Lower lobe of right lung (tissue), 2 donors: ENCODE data around the gene FBXO10. TPM values are rescaled to one million over a fixed set of nuclear protein-coding genes. Genes with fewer than 3 reads are reported as not detected.

Source experiments
- ATAC-seq, 2 donors: fragments of 200-7000 bp; cut with Tn5 transposase; one replicate each; pipeline ENCODE4 v1.9.1; 2020 to 2022; ENCODE audit warnings: mild to moderate bottlenecking in 2 of 2, moderate library complexity in 2 of 2
- DNase-seq: peaks from one replicate; pipeline ENCODE4 v3.0.0-alpha.2; 2020
- H3K27ac ChIP-seq: fragments of 200-600 bp; one replicate; pipeline ENCODE4 v1.8.0; 2022
- H3K27me3 ChIP-seq: fragments of 200-600 bp; one replicate; pipeline ENCODE4 v1.8.0; 2022; ENCODE audit warnings: low read depth
- H3K36me3 ChIP-seq: fragments of 200-600 bp; one replicate; pipeline ENCODE4 v1.8.0; 2022; ENCODE audit warnings: mild to moderate bottlenecking
- H3K4me1 ChIP-seq: fragments of 200-600 bp; one replicate; pipeline ENCODE4 v1.8.0; 2022
- H3K4me3 ChIP-seq: fragments of 200-600 bp; one replicate; pipeline ENCODE4 v1.8.0; 2022; ENCODE audit warnings: mild to moderate bottlenecking
- H3K9me3 ChIP-seq: fragments of 200-600 bp; one replicate; pipeline ENCODE4 v1.8.0; 2022
- CTCF ChIP-seq: fragments of 200-600 bp; IDR thresholded peaks from one replicate; pipeline ENCODE4 v1.8.0; 2022; ENCODE audit warnings: antibody characterized with exemption, mild to moderate bottlenecking
- intact Hi-C: fragments of 100-400 bp; cut with DNase I; formaldehyde crosslinking; loops from one replicate; pipeline ENCODE4 v1.11.0; 2022
- total RNA-seq: library from RNA; stranded (reverse); fragmentation: NEBNext Ultra II Directional; extraction: Animal tissue kit (Norgen Biotek cat#: 25700); gene quantifications from one replicate; pipeline ENCODE4 v1.2.1, GENCODE V29; 2021
- donor health status: DM: no; HTN: yes; CAD: no; lungs with severe emphysema.

FBXO10 gene
- total RNA-seq, 1 donor from 2014 or later, result 10.2 TPM

DNA sequence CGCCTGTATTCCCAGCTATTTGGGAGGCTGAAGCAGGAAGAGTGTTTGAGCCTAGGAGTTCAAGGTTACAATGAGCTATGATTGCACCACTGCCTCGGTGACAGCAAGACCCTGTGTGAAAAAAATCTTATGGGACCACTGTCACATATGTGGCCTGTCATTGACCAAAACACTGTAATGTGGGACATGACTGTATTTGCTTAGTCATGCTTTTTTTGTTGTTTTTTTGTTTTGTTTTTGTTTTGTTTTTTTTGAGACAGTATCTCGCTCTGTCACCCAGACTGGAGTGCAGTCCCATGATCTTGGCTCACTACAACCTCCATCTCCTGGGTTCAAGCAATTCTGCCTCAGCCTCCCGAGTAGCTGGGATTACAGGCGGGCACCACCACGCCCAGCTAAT, 76.9 kb downstream of the FBXO10 start:
- TF ChIP-seq CTCF, result no peak
- intact Hi-C loops, result no loop called here
- Histone ChIP-seq H3K27ac (no peak overlapping the region), H3K4me1 (no peaks in the 10 kb centered on the region), H3K9me3 (no peaks in the 10 kb centered on the region), H3K27me3 (no peaks in the 10 kb centered on the region), H3K36me3 (peaks cover 92% of the 10 kb centered on the region), H3K4me3 (no peak overlapping the region)
- DNase-seq (no peak), ATAC-seq (no peak)

DNA sequence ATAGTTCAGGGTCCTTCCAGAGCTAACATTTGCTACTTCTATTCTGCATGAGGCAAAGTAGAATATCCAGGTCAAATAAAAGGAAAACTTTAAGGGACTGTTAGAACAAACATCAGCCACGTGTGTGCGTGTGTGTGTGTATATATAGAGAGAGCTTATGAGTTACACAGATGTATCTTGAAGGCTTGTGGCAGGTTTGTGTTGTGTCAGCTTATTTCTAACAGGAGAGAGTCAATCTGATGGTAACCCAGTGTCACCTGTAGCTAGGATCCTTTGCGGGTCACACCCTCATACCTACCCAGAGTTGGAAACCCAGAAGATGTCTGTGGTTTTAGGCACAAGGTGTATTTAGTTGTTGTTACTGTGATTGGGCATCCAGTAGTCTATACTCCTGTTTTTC, 77.7 kb downstream of the FBXO10 start:
- Histone ChIP-seq H3K27me3 (no peaks in the 10 kb centered on the region), H3K4me3 (no peak overlapping the region), H3K27ac (no peak overlapping the region), H3K4me1 (no peaks in the 10 kb centered on the region), H3K36me3 (peaks cover 92% of the 10 kb centered on the region), H3K9me3 (no peaks in the 10 kb centered on the region)
- TF ChIP-seq CTCF, result no peak
- ATAC-seq, result no peak
- no peak for DNase-seq
- intact Hi-C loops, result no loop called here

- H3K27me3 ChIP-seq, result no peaks in the 10 kb centered on the region
- no peak for TF ChIP-seq CTCF
- DNase-seq (no peak), ATAC-seq (no peak)
- no peaks in the 10 kb centered on the region for H3K9me3 ChIP-seq
- H3K36me3 ChIP-seq, result peaks cover 92% of the 10 kb centered on the region
- H3K4me3 ChIP-seq, result no peak overlapping the region
- H3K27ac ChIP-seq, result no peak overlapping the region
- intact Hi-C loops, result no loop called here
- no peaks in the 10 kb centered on the region for H3K4me1 ChIP-seq
Measured at GRCh38 chr9:37497320-37497719, 78.9 kb downstream of the FBXO10 start.

DNA sequence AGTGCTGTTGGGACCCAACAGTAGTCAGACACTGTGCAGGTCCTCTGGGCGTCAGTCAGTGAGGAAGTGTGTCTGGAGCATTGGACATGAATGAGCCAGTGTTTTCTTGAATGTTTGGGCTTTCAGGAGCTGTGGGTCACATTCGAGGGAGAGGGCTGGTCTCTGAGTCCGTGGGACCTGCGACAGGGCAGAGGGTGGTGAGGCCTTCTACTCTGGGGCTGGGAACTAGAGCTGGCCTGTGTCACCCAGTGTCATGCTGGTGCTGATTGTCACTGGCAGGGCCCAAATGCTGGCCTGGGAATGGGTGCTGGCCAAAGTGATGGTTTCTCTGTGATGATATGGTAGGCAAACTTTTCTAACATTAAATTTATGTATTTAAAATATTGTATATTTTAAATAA, 80.2 kb downstream of the FBXO10 start:
- Histone ChIP-seq H3K27ac (no peak overlapping the region), H3K9me3 (no peaks in the 10 kb centered on the region), H3K27me3 (no peaks in the 10 kb centered on the region), H3K36me3 (peaks cover 92% of the 10 kb centered on the region), H3K4me1 (no peaks in the 10 kb centered on the region), H3K4me3 (no peak overlapping the region)
- TF ChIP-seq CTCF, result no peak
- intact Hi-C loops, result no loop called here
- no peak for DNase-seq
- no peak for ATAC-seq

DNA sequence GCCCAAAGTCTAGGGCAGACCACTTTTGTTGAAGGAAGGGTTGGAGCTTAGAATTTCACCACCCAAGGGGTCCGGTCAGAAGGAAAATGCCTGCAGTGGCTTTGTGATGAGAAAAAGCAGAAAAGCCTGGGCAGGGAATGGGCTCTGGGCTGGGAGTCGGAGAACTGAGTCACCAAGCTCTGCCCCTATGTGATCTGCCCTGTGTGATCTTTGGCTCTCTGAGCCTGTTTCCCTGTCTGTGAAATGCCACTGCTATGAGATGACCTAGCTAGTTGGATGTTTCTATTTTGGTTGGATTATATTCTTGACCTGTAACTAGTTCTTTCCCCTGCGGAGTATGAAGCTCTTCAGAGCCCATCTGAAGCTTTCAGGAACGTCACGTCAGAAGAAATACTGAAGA, 80.6 kb downstream of the FBXO10 start:
- intact Hi-C loops, result no loop called here
- H3K36me3 ChIP-seq, result peaks cover 92% of the 10 kb centered on the region

More for the DNA sequence above, 80.6 kb downstream of the FBXO10 start:
- Histone ChIP-seq H3K4me1 (no peaks in the 10 kb centered on the region), H3K27ac (no peak overlapping the region), H3K9me3 (no peaks in the 10 kb centered on the region), H3K4me3 (no peak overlapping the region), H3K27me3 (no peaks in the 10 kb centered on the region)
- ATAC-seq (no peak), DNase-seq (no peak)
- no peak for TF ChIP-seq CTCF
